Mesendoderm (in vitro differentiated cells): ENCODE data around the gene TMEM72.

Experiments
- DNase-seq: peaks from one replicate; pipeline ENCODE4 v3.0.0; 2013
- H2AK5ac ChIP-seq: 2 replicates; pipeline ENCODE4 v1.6.1; 2013; ENCODE audit warnings: low read length, inconsistent platforms
- H2BK120ac ChIP-seq: 2 replicates; pipeline ENCODE4 v1.6.1; 2013; ENCODE audit warnings: low read depth, mild to moderate bottlenecking, low read length, moderate library complexity, mixed read lengths
- H2BK15ac ChIP-seq: replicated peaks from 2 replicates; pipeline ENCODE4 v1.6.1; 2013; ENCODE audit warnings: low read depth, mild to moderate bottlenecking, moderate library complexity
- H2BK5ac ChIP-seq: 2 replicates; pipeline ENCODE4 v1.6.1; 2013; ENCODE audit warnings: low read length, inconsistent platforms
- H3K18ac ChIP-seq: 2 replicates; pipeline ENCODE4 v1.6.1; 2013; ENCODE audit warnings: mild to moderate bottlenecking, low read length, mixed read lengths
- H3K23ac ChIP-seq: one replicate; pipeline ENCODE4 v1.6.1; 2013; ENCODE audit warnings: low read length
- H3K27ac ChIP-seq: 2 replicates; pipeline ENCODE4 v1.5.1; 2013; ENCODE audit warnings: low read depth, mild to moderate bottlenecking, inconsistent platforms, low read length, moderate library complexity
- H3K27me3 ChIP-seq: 2 replicates; pipeline ENCODE4 v1.6.1; 2013; ENCODE audit warnings: low read length, control low read depth, mild to moderate bottlenecking, inconsistent platforms; ENCODE audit not compliant: insufficient read depth, poor library complexity
- H3K36me3 ChIP-seq: 2 replicates; pipeline ENCODE4 v1.6.1; 2013; ENCODE audit warnings: low read length, inconsistent platforms; ENCODE audit not compliant: control insufficient read depth, insufficient read depth
- H3K4ac ChIP-seq: one replicate; pipeline ENCODE4 v1.6.1; 2013; ENCODE audit warnings: low read depth, mild to moderate bottlenecking, low read length, moderate library complexity
- H3K4me1 ChIP-seq: 2 replicates; pipeline ENCODE4 v1.6.1; 2013; ENCODE audit warnings: low read depth, low read length, inconsistent platforms; ENCODE audit not compliant: control insufficient read depth
- H3K4me2 ChIP-seq: 2 replicates; pipeline ENCODE4 v1.6.1; 2013; ENCODE audit warnings: low read length
- H3K4me3 ChIP-seq: 2 replicates; pipeline ENCODE4 v1.5.1; 2013; ENCODE audit warnings: mild to moderate bottlenecking, low read length
- H3K56ac ChIP-seq: one replicate; pipeline ENCODE4 v1.6.1; 2013; ENCODE audit warnings: low read length
- H3K79me1 ChIP-seq: 2 replicates; pipeline ENCODE4 v1.6.1; 2013; ENCODE audit warnings: low read length, inconsistent platforms
- H3K79me2 ChIP-seq: 2 replicates; pipeline ENCODE4 v1.6.1; 2013; ENCODE audit warnings: mild to moderate bottlenecking, low read length; ENCODE audit not compliant: control insufficient read depth, insufficient read depth
- H3K9ac ChIP-seq: 2 replicates; pipeline ENCODE4 v1.6.1; 2013; ENCODE audit warnings: low read length, inconsistent platforms
- H4K5ac ChIP-seq: one replicate; pipeline ENCODE4 v1.6.1; 2013; ENCODE audit warnings: low read length
- H4K8ac ChIP-seq: one replicate; pipeline ENCODE4 v1.6.1; 2013; ENCODE audit warnings: low read depth, mild to moderate bottlenecking, control low read depth, low read length, moderate library complexity
- WGBS: extraction: QIAGEN DNeasy Blood & Tissue Kit; methylation state at CpG from one replicate; pipeline ENCODE4 v1.1.7; 2013; ENCODE audit warnings: low lambda C conversion rate, missing lambda C conversion rate; ENCODE audit not compliant: insufficient coverage; ENCODE audit errors: extremely low coverage; 5-methylcytosine and 5-hydroxymethylcytosine counted together

The TMEM72 gene

GRCh38 chr10:44878706-44879530 lies 32.2 kb upstream of the TMEM72 start:
- no peak overlapping the region for H2AK5ac ChIP-seq
- no peaks in the 10 kb centered on the region for H3K4me1 ChIP-seq
- H3K56ac ChIP-seq, result peak overlapping the region; percentile 68
- no peaks in the 10 kb centered on the region for H3K27me3 ChIP-seq
- peak; percentile 97 for DNase-seq
- no peak overlapping the region for H2BK120ac ChIP-seq
- no peak overlapping the region for H4K5ac ChIP-seq
- no peak overlapping the region for H2BK5ac ChIP-seq
- H3K79me1 ChIP-seq, result no peaks in the 10 kb centered on the region
- H3K4me2 ChIP-seq, result peak overlapping the region; percentile 38
- no peak overlapping the region for H3K23ac ChIP-seq
- no peak overlapping the region for H3K18ac ChIP-seq
- H3K4me3 ChIP-seq, result peak overlapping the region; percentile 3
- no peak overlapping the region for H4K8ac ChIP-seq
- no peaks in the 10 kb centered on the region for H3K36me3 ChIP-seq
- H3K27ac ChIP-seq, result no peak overlapping the region
- H2BK15ac ChIP-seq, result no peak overlapping the region
- no peaks in the 10 kb centered on the region for H3K79me2 ChIP-seq
- H3K4ac ChIP-seq, result no peak overlapping the region
- no CpG with 5 or more reads among the region's 29 CpGs for WGBS
- peak overlapping the region; percentile 60 for H3K9ac ChIP-seq

GRCh38 chr10:44879531-44879899 lies 31.6 kb upstream of the TMEM72 start:
- no peak overlapping the region for H3K27ac ChIP-seq
- no peaks in the 10 kb centered on the region for H3K79me1 ChIP-seq
- H3K79me2 ChIP-seq, result no peaks in the 10 kb centered on the region
- no peak overlapping the region for H3K23ac ChIP-seq
- no peak for DNase-seq
- H3K4me2 ChIP-seq, result peak overlapping the region; percentile 38
- no peaks in the 10 kb centered on the region for H3K36me3 ChIP-seq
- H3K4me1 ChIP-seq, result no peaks in the 10 kb centered on the region
- H2AK5ac ChIP-seq, result no peak overlapping the region
- no peak overlapping the region for H3K4me3 ChIP-seq
- no peak overlapping the region for H3K4ac ChIP-seq
- no peak overlapping the region for H3K18ac ChIP-seq
- no peak overlapping the region for H2BK120ac ChIP-seq
- no peak overlapping the region for H4K8ac ChIP-seq
- H2BK5ac ChIP-seq, result no peak overlapping the region
- H2BK15ac ChIP-seq, result no peak overlapping the region
- H3K27me3 ChIP-seq, result no peaks in the 10 kb centered on the region
- no CpG with 5 or more reads among the region's 14 CpGs for WGBS
- H3K9ac ChIP-seq, result peak overlapping the region; percentile 60
- no peak overlapping the region for H4K5ac ChIP-seq
- peak overlapping the region; percentile 68 for H3K56ac ChIP-seq

- no peak overlapping the region for H2BK5ac ChIP-seq
- no peaks in the 10 kb centered on the region for H3K4me1 ChIP-seq
- 100% methylated on average over 1 of the region's 17 CpGs for WGBS
- no peak overlapping the region for H2BK120ac ChIP-seq
- H3K4me2 ChIP-seq, result no peak overlapping the region
- H3K18ac ChIP-seq, result no peak overlapping the region
- no peak overlapping the region for H3K23ac ChIP-seq
- H3K36me3 ChIP-seq, result no peaks in the 10 kb centered on the region
- no peak overlapping the region for H3K4ac ChIP-seq
- H4K5ac ChIP-seq, result no peak overlapping the region
- H3K9ac ChIP-seq, result no peak overlapping the region
- no peak overlapping the region for H4K8ac ChIP-seq
- H3K4me3 ChIP-seq, result no peak overlapping the region
- no peaks in the 10 kb centered on the region for H3K79me1 ChIP-seq
- no peaks in the 10 kb centered on the region for H3K27me3 ChIP-seq
- H2AK5ac ChIP-seq, result no peak overlapping the region
- H2BK15ac ChIP-seq, result no peak overlapping the region
- no peaks in the 10 kb centered on the region for H3K79me2 ChIP-seq
- peak overlapping the region; percentile 25 for H3K56ac ChIP-seq
- H3K27ac ChIP-seq, result no peak overlapping the region
- DNase-seq, result no peak
These were observed 30.9 kb upstream of the TMEM72 start for GRCh38 chr10:44880090-44880715.

- Histone ChIP-seq H3K4ac (no peak overlapping the region), H3K4me1 (no peaks in the 10 kb centered on the region), H3K4me3 (no peak overlapping the region), H3K79me2 (no peaks in the 10 kb centered on the region), H3K79me1 (no peaks in the 10 kb centered on the region), H3K27me3 (no peaks in the 10 kb centered on the region), H2BK15ac (no peak overlapping the region), H4K8ac (no peak overlapping the region), H3K23ac (no peak overlapping the region), H3K18ac (no peak overlapping the region), H3K56ac (no peak overlapping the region), H4K5ac (no peak overlapping the region), H2BK5ac (no peak overlapping the region), H2BK120ac (no peak overlapping the region), H3K27ac (no peak overlapping the region), H3K9ac (no peak overlapping the region), H3K36me3 (no peaks in the 10 kb centered on the region), H2AK5ac (no peak overlapping the region), H3K4me2 (no peak overlapping the region)
- no CpG with 5 or more reads among the region's 7 CpGs for WGBS
- DNase-seq, result no peak
These were observed 29.5 kb upstream of the TMEM72 start for GRCh38 chr10:44881649-44882048.

- H3K79me2 ChIP-seq, result no peaks in the 10 kb centered on the region
- no peak overlapping the region for H3K4ac ChIP-seq
- no peak overlapping the region for H3K18ac ChIP-seq
- H3K4me1 ChIP-seq, result no peaks in the 10 kb centered on the region
- no peak overlapping the region for H2BK5ac ChIP-seq
- H3K9ac ChIP-seq, result no peak overlapping the region
- no peak overlapping the region for H4K8ac ChIP-seq
- no peak overlapping the region for H2AK5ac ChIP-seq
- DNase-seq, result no peak
- no peaks in the 10 kb centered on the region for H3K36me3 ChIP-seq
- WGBS, result no CpG with 5 or more reads among the region's 6 CpGs
- no peak overlapping the region for H3K27ac ChIP-seq
- H3K4me3 ChIP-seq, result no peak overlapping the region
- no peak overlapping the region for H3K56ac ChIP-seq
- H2BK15ac ChIP-seq, result no peak overlapping the region
- no peak overlapping the region for H3K4me2 ChIP-seq
- H2BK120ac ChIP-seq, result no peak overlapping the region
- H3K27me3 ChIP-seq, result no peaks in the 10 kb centered on the region
- H3K79me1 ChIP-seq, result no peaks in the 10 kb centered on the region
- peak overlapping the region; percentile 80 for H3K23ac ChIP-seq
- H4K5ac ChIP-seq, result no peak overlapping the region
These were observed 28.9 kb upstream of the TMEM72 start for GRCh38 chr10:44882166-44882720.
